Upper lobe of right lung (tissue), 1 donor: ENCODE results near the gene ARID4B. TPM values are rescaled to one million over a fixed set of nuclear protein-coding genes. Genes with fewer than 3 reads are reported as not detected.

ENCODE experiments used
- ATAC-seq: fragments of 200-7000 bp; cut with Tn5 transposase; one replicate; pipeline ENCODE4 v1.9.1; 2020; ENCODE audit warnings: mild to moderate bottlenecking, moderate library complexity
- DNase-seq: peaks from one replicate; pipeline ENCODE4 v3.0.0-alpha.2; 2020
- H3K27ac ChIP-seq: fragments of 200-600 bp; one replicate; pipeline ENCODE4 v1.8.0; 2022
- H3K27me3 ChIP-seq: fragments of 200-600 bp; one replicate; pipeline ENCODE4 v1.8.0; 2022; ENCODE audit warnings: mild to moderate bottlenecking
- H3K36me3 ChIP-seq: fragments of 200-600 bp; one replicate; pipeline ENCODE4 v1.8.0; 2022
- H3K4me1 ChIP-seq: fragments of 200-600 bp; one replicate; pipeline ENCODE4 v1.8.0; 2022
- H3K4me3 ChIP-seq: fragments of 200-600 bp; one replicate; pipeline ENCODE4 v1.8.0; 2022; ENCODE audit warnings: mild to moderate bottlenecking
- H3K9me3 ChIP-seq: fragments of 200-600 bp; one replicate; pipeline ENCODE4 v1.8.0; 2022
- CTCF ChIP-seq: fragments of 200-600 bp; IDR thresholded peaks from one replicate; pipeline ENCODE4 v1.8.0; 2022; ENCODE audit warnings: antibody characterized with exemption
- intact Hi-C: fragments of 100-400 bp; cut with DNase I; formaldehyde crosslinking; loops from one replicate; pipeline ENCODE4 v1.11.0; 2022
- total RNA-seq: library from RNA; stranded (reverse); fragmentation: NEBNext Ultra II Directional; extraction: Animal tissue kit (Norgen Biotek cat#: 25700); gene quantifications from one replicate; pipeline ENCODE4 v1.2.1, GENCODE V29; 2021
- donor health status: DM: no; HTN: yes; CAD: no; lungs with severe emphysema.

The ARID4B gene
- total RNA-seq, 1 donor from 2014 or later = 38.7 TPM

- no peak for TF ChIP-seq CTCF
- H3K36me3 ChIP-seq = peaks cover 93% of the 10 kb centered on the region
These were observed 175.7 kb downstream of the ARID4B start for GRCh38 chr1:235152235-235152634.

GRCh38 chr1:235151033-235151432 lies 176.9 kb downstream of the ARID4B start:
- intact Hi-C loops = no loop called here
- TF ChIP-seq CTCF = no peak
- H3K36me3 ChIP-seq = peaks cover 93% of the 10 kb centered on the region

More at GRCh38 chr1:235152235-235152634, 175.7 kb downstream of the ARID4B start:
- H3K4me3 ChIP-seq = no peak overlapping the region
- intact Hi-C loops = no loop called here
- ATAC-seq = no peak
- H3K9me3 ChIP-seq = no peaks in the 10 kb centered on the region
- H3K27ac ChIP-seq = no peak overlapping the region
- H3K27me3 ChIP-seq = no peaks in the 10 kb centered on the region
- DNase-seq = no peak
- no peaks in the 10 kb centered on the region for H3K4me1 ChIP-seq

GRCh38 chr1:235149824-235150223 lies 178.2 kb downstream of the ARID4B start:
- H3K9me3 ChIP-seq = no peaks in the 10 kb centered on the region

More at GRCh38 chr1:235151033-235151432, 176.9 kb downstream of the ARID4B start:
- Histone ChIP-seq H3K4me3 (no peak overlapping the region), H3K9me3 (no peaks in the 10 kb centered on the region), H3K27ac (no peak overlapping the region), H3K4me1 (no peaks in the 10 kb centered on the region), H3K27me3 (no peaks in the 10 kb centered on the region)
- DNase-seq (no peak), ATAC-seq (no peak)

GRCh38 chr1:235147269-235147668 lies 180.7 kb downstream of the ARID4B start:
- H3K4me1 ChIP-seq = no peaks in the 10 kb centered on the region
- no peak for ATAC-seq
- H3K9me3 ChIP-seq = no peaks in the 10 kb centered on the region
- intact Hi-C loops = no loop called here
- H3K36me3 ChIP-seq = peaks cover 97% of the 10 kb centered on the region
- no peak overlapping the region for H3K27ac ChIP-seq
- no peak for DNase-seq
- TF ChIP-seq CTCF = no peak
- H3K4me3 ChIP-seq = no peak overlapping the region
- no peaks in the 10 kb centered on the region for H3K27me3 ChIP-seq

More at GRCh38 chr1:235149824-235150223, 178.2 kb downstream of the ARID4B start:
- H3K4me3 ChIP-seq = no peak overlapping the region
- H3K4me1 ChIP-seq = no peaks in the 10 kb centered on the region
- no peak for TF ChIP-seq CTCF
- H3K27me3 ChIP-seq = no peaks in the 10 kb centered on the region
- no peak overlapping the region for H3K27ac ChIP-seq
- intact Hi-C loops = no loop called here
- no peak for DNase-seq
- ATAC-seq = no peak
- H3K36me3 ChIP-seq = peaks cover 98% of the 10 kb centered on the region

GRCh38 chr1:235145639-235146038 lies 182.3 kb downstream of the ARID4B start:
- DNase-seq = no peak
- H3K4me3 ChIP-seq = no peak overlapping the region
- no peak overlapping the region for H3K27ac ChIP-seq
- no peaks in the 10 kb centered on the region for H3K9me3 ChIP-seq
- H3K4me1 ChIP-seq = no peaks in the 10 kb centered on the region
- intact Hi-C loops = no loop called here
- H3K27me3 ChIP-seq = no peaks in the 10 kb centered on the region
- H3K36me3 ChIP-seq = peaks cover 92% of the 10 kb centered on the region
- no peak for TF ChIP-seq CTCF
- no peak for ATAC-seq

- H3K27me3 ChIP-seq = no peaks in the 10 kb centered on the region
- intact Hi-C loops = no loop called here
- H3K4me3 ChIP-seq = no peak overlapping the region
- no peak for ATAC-seq
- DNase-seq = no peak
- TF ChIP-seq CTCF = no peak
- H3K27ac ChIP-seq = no peak overlapping the region
- H3K36me3 ChIP-seq = peaks cover 84% of the 10 kb centered on the region
- no peaks in the 10 kb centered on the region for H3K9me3 ChIP-seq
- H3K4me1 ChIP-seq = no peaks in the 10 kb centered on the region
These were observed 185.0 kb downstream of the ARID4B start for GRCh38 chr1:235142991-235143390.
